Endothelial cell of umbilical vein (primary cell): Measurements from ENCODE around the gene RBM25. TPM values are rescaled to one million over a fixed set of nuclear protein-coding genes. Genes with fewer than 3 reads are reported as not detected.

ENCODE experiments used
- BruUV-seq: library from RNA; stranded (reverse); fragments of 400-500 nt; replicated peaks from 2 replicates; lab custom pipeline; 2021; lab: Mats Ljungman, UMichigan
- CTCF ChIA-PET: fragments of 300-600, 350-600 bp; sonication (Branson Sonifier 250); formaldehyde crosslinking; loops from one replicate; lab custom pipeline; 2021; ENCODE audit warnings: antibody characterized with exemption, inconsistent platforms; lab: Charles Lee
- POLR2A ChIA-PET: fragments of 300-600, 350-600 bp; sonication (Branson Sonifier 250); formaldehyde crosslinking; loops from one replicate; lab custom pipeline; 2021; ENCODE audit warnings: antibody characterized with exemption, inconsistent platforms; lab: Charles Lee
- DNase-seq: peaks from one replicate; pipeline ENCODE4 v3.0.0-alpha.2; 2011; ENCODE audit warnings: low read depth, low spot score
- FAIRE-seq: peaks from 2 replicates; lab custom pipeline; 2011; peaks lifted over from hg19 to GRCh38; lab: Jason Lieb, UNC
- H2AFZ ChIP-seq: 2 replicates; pipeline ENCODE4 v1.6.0; 2012; ENCODE audit warnings: low read depth, low read length, control low read depth, inconsistent platforms
- H3K27ac ChIP-seq: 2 replicates; pipeline ENCODE4 v1.5.1; 2011; ENCODE audit warnings: low read depth, mild to moderate bottlenecking, control low read depth, low read length, moderate library complexity; ENCODE audit not compliant: insufficient read depth
- H3K27me3 ChIP-seq, 2 experiments: 2 replicates each; pipeline versions ENCODE4 v1.6.0 to v1.6.1; 2011; ENCODE audit warnings: low read length in 2 of 2, mixed read lengths in 1 of 2; ENCODE audit not compliant: control insufficient read depth in 2 of 2, insufficient read depth in 2 of 2
- H3K36me3 ChIP-seq, 2 experiments: 2 replicates in 1 of 2; 3 replicates in 1 of 2; pipeline ENCODE4 v1.5.1; 2011; ENCODE audit warnings: low read length in 2 of 2, mild to moderate bottlenecking in 1 of 2, moderate library complexity in 1 of 2; ENCODE audit not compliant: control insufficient read depth in 2 of 2, insufficient read depth in 2 of 2; ENCODE audit errors: extremely low read depth in 1 of 2
- H3K4me1 ChIP-seq: 3 replicates; pipeline ENCODE4 v1.5.1; 2011; ENCODE audit warnings: mild to moderate bottlenecking, low read length; ENCODE audit not compliant: control insufficient read depth, insufficient read depth; ENCODE audit errors: extremely low read depth
- H3K4me2 ChIP-seq: 2 replicates; pipeline ENCODE4 v1.6.1; 2011; ENCODE audit warnings: low read length, control low read depth, mixed read lengths; ENCODE audit not compliant: insufficient read depth
- H3K4me3 ChIP-seq, 3 experiments: fragments of 200-600 bp in 1 of 3; sonication (generic), shearing (Covaris generic) in 1 of 3; replicated peaks in 1 of 3; 2 replicates each; pipeline ENCODE4 v1.5.1; 2011 to 2016; ENCODE audit warnings: control low read depth in 3 of 3, low read length in 3 of 3, mild to moderate bottlenecking in 2 of 3, inconsistent platforms in 1 of 3, low read depth in 1 of 3, moderate library complexity in 1 of 3; ENCODE audit not compliant: insufficient read depth in 1 of 3
- H3K79me2 ChIP-seq: 2 replicates; pipeline ENCODE4 v1.6.0; 2012; ENCODE audit warnings: low read length, inconsistent platforms; ENCODE audit not compliant: control insufficient read depth, insufficient read depth
- H3K9ac ChIP-seq: replicated peaks from 2 replicates; pipeline ENCODE3; 2011; ENCODE audit warnings: low read length, control low read depth; ENCODE audit not compliant: insufficient read depth; ENCODE audit errors: extremely low read depth
- H3K9me1 ChIP-seq: replicated peaks from 3 replicates; pipeline ENCODE4 v1.6.0; 2011; ENCODE audit warnings: mild to moderate bottlenecking, low read length; ENCODE audit not compliant: control insufficient read depth, insufficient read depth; ENCODE audit errors: extremely low read depth
- H3K9me3 ChIP-seq: replicated peaks from 2 replicates; pipeline ENCODE4 v1.5.1; 2012; ENCODE audit warnings: low read length, inconsistent platforms; ENCODE audit not compliant: control insufficient read depth, insufficient read depth
- H4K20me1 ChIP-seq: replicated peaks from 2 replicates; pipeline ENCODE3; 2011; ENCODE audit warnings: mild to moderate bottlenecking, low read length; ENCODE audit not compliant: control insufficient read depth, insufficient read depth; ENCODE audit errors: extremely low read depth
- EZH2 ChIP-seq: IDR thresholded peaks from 2 replicates; pipeline ENCODE4 v1.6.1; 2012; ENCODE audit warnings: borderline replicate concordance, low read depth, mild to moderate bottlenecking, moderate library complexity, low read length, inconsistent platforms; ENCODE audit not compliant: severe bottlenecking
- GATA2 ChIP-seq: IDR thresholded peaks from 2 replicates; pipeline ENCODE4 v1.7.0; 2011; ENCODE audit warnings: low read depth, mild to moderate bottlenecking, moderate library complexity, mixed read lengths, low read length; ENCODE audit not compliant: insufficient read length, insufficient read depth
- JUN ChIP-seq: IDR thresholded peaks from 2 replicates; pipeline ENCODE4 v1.6.1; 2011; ENCODE audit warnings: borderline replicate concordance, low read depth; ENCODE audit not compliant: insufficient read length, insufficient read depth
- MAX ChIP-seq: IDR thresholded peaks from 2 replicates; pipeline ENCODE4 v1.6.1; 2011; ENCODE audit not compliant: insufficient read depth, insufficient read length
- MYC ChIP-seq: IDR thresholded peaks from one replicate; pipeline ENCODE4 v1.6.1; 2011; ENCODE audit warnings: mild to moderate bottlenecking, low read depth, low read length
- POLR2A ChIP-seq: IDR thresholded peaks from 2 replicates; pipeline ENCODE4 v1.6.1; 2012; ENCODE audit warnings: low read depth, mild to moderate bottlenecking, control low read depth, low read length
- POLR2AphosphoS5 ChIP-seq: IDR thresholded peaks from 2 replicates; pipeline ENCODE4 v1.6.1; 2012; ENCODE audit warnings: low read depth, mild to moderate bottlenecking, control low read depth, low read length, moderate library complexity; ENCODE audit not compliant: insufficient read depth
- dilution Hi-C: fragments of 300-500 bp; cut with MboI; formaldehyde crosslinking; loops from one replicate; pipeline ENCODE4 v1.15.0; 2019; ENCODE audit warnings: low sequenced_read_pairs; ENCODE audit not compliant: extremely low pct_ligation_motif_present
- intact Hi-C: fragments of 100-400 bp; cut with micrococcal nuclease; formaldehyde crosslinking; loops from one replicate; pipeline ENCODE4 v1.10.0; 2022
- polyA plus RNA-seq, 4 experiments: library from polyadenylated mRNA; depleted of rRNA in 3 of 4; stranded (reverse) in 3 of 4; unstranded in 1 of 4; fragments of >200 nt; gene quantifications; 2 replicates each; pipeline versions ENCODE4 v1.2.1 to v1.2.3, GENCODE V29; 2011 to 2012; ENCODE audit warnings: missing spikeins in 1 of 4
- total RNA-seq: library from RNA; stranded (reverse); gene quantifications from 2 replicates; pipeline ENCODE4 v1.2.3, GENCODE V29; 2021

The RBM25 gene
- total and polyA plus RNA-seq, 2 donors (not counting 3 experiments of a cell fraction or from before 2014, with no cell fraction given), result 20.6 to 86.1 TPM

GRCh38 chr14:73105050-73105449, 46.7 kb downstream of the RBM25 start:
- FAIRE-seq, result no peak

GRCh38 chr14:73105727-73106126, 47.4 kb downstream of the RBM25 start:
- FAIRE-seq (no peak), DNase-seq (no peak)
- H3K4me3 ChIP-seq, result no peak overlapping the region
- CTCF ChIA-PET, result no interaction called here
- no TSS peak for BruUV-seq
- POLR2A ChIA-PET, result no interaction called here
- no peaks in the 10 kb centered on the region for H3K4me1 ChIP-seq
- dilution Hi-C loops (no loop called here), intact Hi-C loops (no loop called here)
- peaks cover 5% of the 10 kb centered on the region for H3K79me2 ChIP-seq
- TF ChIP-seq GATA2 (no peak), POLR2AphosphoS5 (no peak), POLR2A (no peak), MAX (no peak), MYC (no peak), JUN (no peak), EZH2 (no peak)
- peaks cover 20% of the 10 kb centered on the region in 2 experiments for H3K36me3 ChIP-seq
- no peak overlapping the region for H3K9ac ChIP-seq
- H3K4me2 ChIP-seq, result no peak overlapping the region
- H3K9me3 ChIP-seq, result no peaks in the 10 kb centered on the region
- H3K27ac ChIP-seq, result no peak overlapping the region
- H2AFZ ChIP-seq, result no peak overlapping the region
- H4K20me1 ChIP-seq, result no peaks in the 10 kb centered on the region
- no peaks in the 10 kb centered on the region for H3K9me1 ChIP-seq
- H3K27me3 ChIP-seq, result no peaks in the 10 kb centered on the region

More at GRCh38 chr14:73105050-73105449, 46.7 kb downstream of the RBM25 start:
- intact Hi-C loops, result no loop called here
- dilution Hi-C loops, result no loop called here
- Histone ChIP-seq H3K4me1 (no peaks in the 10 kb centered on the region), H3K9me1 (no peaks in the 10 kb centered on the region), H3K79me2 (peaks cover 5% of the 10 kb centered on the region), H4K20me1 (no peaks in the 10 kb centered on the region), H3K27me3 (no peaks in the 10 kb centered on the region), H3K36me3 (peaks cover 19 to 24% of the 10 kb centered on the region in 2 experiments), H3K9me3 (no peaks in the 10 kb centered on the region), H3K4me2 (no peak overlapping the region), H3K9ac (no peak overlapping the region), H3K4me3 (no peak overlapping the region), H3K27ac (no peak overlapping the region), H2AFZ (no peak overlapping the region)
- no TSS peak for BruUV-seq
- ChIA-PET POLR2A (no interaction called here), CTCF (no interaction called here)
- DNase-seq, result no peak
- TF ChIP-seq GATA2, result no peak
- no peak for TF ChIP-seq MAX
- TF ChIP-seq MYC, result no peak
- no peak for TF ChIP-seq POLR2AphosphoS5
- TF ChIP-seq EZH2, result no peak
- TF ChIP-seq POLR2A, result no peak
